Measurements from ENCODE around the gene RPS14.

- TF ChIP-seq POLR2A (IDR thresholded peaks at IDR 0.05; ENCODE audit: low read length) (no peak), GATA1 (IDR thresholded peaks at IDR 0.05; ENCODE audit: low read depth, low read length) (no peak)
Measured at GRCh38 chr5:150422075-150422474, 27.5 kb downstream of the RPS14 start.

Measured in erythroblast (primary cell).